ENCODE data around the gene GORAB.

GORAB gene

GRCh38 chr1:170531758-170532657 lies at the start of gene GORAB:
GORAB (plus strand) TSS chr1:170532166; CDS start chr1:170532224, 58 bp downstream.
- in situ Hi-C loops (cut with MboI; ENCODE audit: low sequenced_read_pairs), result no loop called here

- in situ Hi-C loops (cut with MboI; ENCODE audit: low sequenced_read_pairs), result no loop called here
Observed at GRCh38 chr1:170483051-170483450, 48.9 kb upstream of the GORAB start.

GRCh38 chr1:170487503-170487902 lies 44.5 kb upstream of the GORAB start:
- in situ Hi-C loops (cut with MboI; ENCODE audit: low sequenced_read_pairs), result no loop called here

GRCh38 chr1:170491291-170491690 lies 40.7 kb upstream of the GORAB start:
- in situ Hi-C loops (cut with MboI; ENCODE audit: low sequenced_read_pairs), result no loop called here

- in situ Hi-C loops (cut with MboI; ENCODE audit: low sequenced_read_pairs), result no loop called here
Observed at GRCh38 chr1:170494369-170494768, 37.6 kb upstream of the GORAB start.

GRCh38 chr1:170495006-170495405 lies 37.0 kb upstream of the GORAB start:
- in situ Hi-C loops (cut with MboI; ENCODE audit: low sequenced_read_pairs), result no loop called here

- in situ Hi-C loops (cut with MboI; ENCODE audit: low sequenced_read_pairs), result no loop called here
Observed at GRCh38 chr1:170498876-170499275, 33.1 kb upstream of the GORAB start.

- in situ Hi-C loops (cut with MboI; ENCODE audit: low sequenced_read_pairs), result no loop called here
Observed at GRCh38 chr1:170503665-170504064, 28.3 kb upstream of the GORAB start.

GRCh38 chr1:170510163-170510562 lies 21.8 kb upstream of the GORAB start:
- in situ Hi-C loops (cut with MboI; ENCODE audit: low sequenced_read_pairs), result no loop called here

GRCh38 chr1:170511038-170511437 lies 20.9 kb upstream of the GORAB start:
- in situ Hi-C loops (cut with MboI; ENCODE audit: low sequenced_read_pairs), result no loop called here

GRCh38 chr1:170513138-170513537 lies 18.8 kb upstream of the GORAB start:
- in situ Hi-C loops (cut with MboI; ENCODE audit: low sequenced_read_pairs), result no loop called here

GRCh38 chr1:170518185-170518834 lies 13.7 kb upstream of the GORAB start:
- in situ Hi-C loops (cut with MboI; ENCODE audit: low sequenced_read_pairs), result no loop called here

- in situ Hi-C loops (cut with MboI; ENCODE audit: low sequenced_read_pairs), result no loop called here
Observed at GRCh38 chr1:170518965-170519364, 13.0 kb upstream of the GORAB start.

GRCh38 chr1:170520601-170521000 lies 11.4 kb upstream of the GORAB start:
- in situ Hi-C loops (cut with MboI; ENCODE audit: low sequenced_read_pairs), result no loop called here

GRCh38 chr1:170521818-170522217 lies 10.1 kb upstream of the GORAB start:
- in situ Hi-C loops (cut with MboI; ENCODE audit: low sequenced_read_pairs), result no loop called here

- in situ Hi-C loops (cut with MboI; ENCODE audit: low sequenced_read_pairs), result no loop called here
Observed at GRCh38 chr1:170530972-170531757, 801 bp upstream of the GORAB start.

- in situ Hi-C loops (cut with MboI; ENCODE audit: low sequenced_read_pairs), result no loop called here
Observed at GRCh38 chr1:170533298-170533697, 1.3 kb downstream of the GORAB start.

- in situ Hi-C loops (cut with MboI; ENCODE audit: low sequenced_read_pairs), result no loop called here
Observed at GRCh38 chr1:170534626-170535147, 2.7 kb downstream of the GORAB start.

GRCh38 chr1:170535418-170535817 lies 3.5 kb downstream of the GORAB start:
- in situ Hi-C loops (cut with MboI; ENCODE audit: low sequenced_read_pairs), result no loop called here

GRCh38 chr1:170536924-170537551 lies 5.1 kb downstream of the GORAB start:
- in situ Hi-C loops (cut with MboI; ENCODE audit: low sequenced_read_pairs), result no loop called here

All from HL-60/S4 treated with retinoic acid at 250 ng/mL for 4 days and 3 days (cell line).